GM21619 (cell line): ENCODE results near the gene SEMA4B.

ENCODE experiments used
- ATAC-seq: cut with Tn5 transposase; IDR thresholded peaks from one replicate; pipeline ENCODE4 v1.9.1; 2021; ENCODE audit not compliant: unreplicated experiment

The SEMA4B gene

GRCh38 chr15:90205050-90205848 lies 4.1 kb downstream of the SEMA4B start:
- no peak for ATAC-seq

- no peak for ATAC-seq
These were observed 4.8 kb downstream of the SEMA4B start for GRCh38 chr15:90205886-90206285.

GRCh38 chr15:90207252-90207651 lies 6.1 kb downstream of the SEMA4B start:
- ATAC-seq: no peak

GRCh38 chr15:90208356-90208755 lies 7.2 kb downstream of the SEMA4B start:
- no peak for ATAC-seq

- no peak for ATAC-seq
These were observed 8.5 kb downstream of the SEMA4B start for GRCh38 chr15:90209591-90209990.

- no peak for ATAC-seq
These were observed 9.5 kb downstream of the SEMA4B start for GRCh38 chr15:90210593-90210992.

GRCh38 chr15:90211009-90211408 lies 9.9 kb downstream of the SEMA4B start:
- ATAC-seq: no peak

GRCh38 chr15:90211440-90212143 lies 10.5 kb downstream of the SEMA4B start:
- no peak for ATAC-seq

GRCh38 chr15:90212221-90213098 lies 11.3 kb downstream of the SEMA4B start:
- no peak for ATAC-seq

- no peak for ATAC-seq
These were observed 12.1 kb downstream of the SEMA4B start for GRCh38 chr15:90213122-90213817.

- no peak for ATAC-seq
These were observed 12.7 kb downstream of the SEMA4B start for GRCh38 chr15:90213818-90214204.

- ATAC-seq: no peak
These were observed 13.5 kb downstream of the SEMA4B start for GRCh38 chr15:90214553-90215196.

GRCh38 chr15:90217671-90218394 lies 16.7 kb downstream of the SEMA4B start:
- no peak for ATAC-seq

- no peak for ATAC-seq
These were observed 18.5 kb downstream of the SEMA4B start for GRCh38 chr15:90219421-90220141.

- no peak for ATAC-seq
These were observed 20.2 kb downstream of the SEMA4B start for GRCh38 chr15:90221246-90221900.

- no peak for ATAC-seq
These were observed 21.4 kb downstream of the SEMA4B start for GRCh38 chr15:90222547-90222946.

GRCh38 chr15:90223441-90224165 lies 22.5 kb downstream of the SEMA4B start:
- ATAC-seq: no peak

GRCh38 chr15:90225047-90225446 lies 23.9 kb downstream of the SEMA4B start:
- ATAC-seq: no peak
